Kidney (tissue), 14 donors: ENCODE data around the gene BABAM1. TPM values are rescaled to one million over a fixed set of nuclear protein-coding genes. Genes with fewer than 3 reads are reported as not detected.

ENCODE experiments used
- DNase-seq, 5 donors: peaks; one replicate each; pipeline ENCODE4 v3.0.0-alpha.2; 2013 to 2020
- FAIRE-seq: peaks from 2 replicates; lab custom pipeline; 2012; peaks lifted over from hg19 to GRCh38; lab: Jason Lieb, UNC
- H3K27ac ChIP-seq, 2 donors: one replicate each; pipeline ENCODE4 v1.7.0; 2013; ENCODE audit warnings: low read depth in 2 of 2, low read length in 2 of 2, inconsistent platforms in 1 of 2
- H3K27me3 ChIP-seq: one replicate; pipeline ENCODE4 v1.7.1; 2013; ENCODE audit warnings: low read length, inconsistent platforms; ENCODE audit not compliant: control insufficient read depth, insufficient read depth
- H3K36me3 ChIP-seq, 3 donors: one replicate each; pipeline versions ENCODE4 v1.7.0 to v1.7.1; 2013; ENCODE audit warnings: low read length in 3 of 3, control low read depth in 1 of 3, inconsistent platforms in 1 of 3; ENCODE audit not compliant: insufficient read depth in 3 of 3, control insufficient read depth in 2 of 3
- H3K4me1 ChIP-seq, 3 donors: one replicate each; pipeline versions ENCODE4 v1.7.0 to v1.7.1; 2013; ENCODE audit warnings: low read length in 3 of 3, inconsistent platforms in 1 of 3, low read depth in 1 of 3; ENCODE audit not compliant: control insufficient read depth in 2 of 3, insufficient read depth in 2 of 3
- H3K4me3 ChIP-seq, 3 donors: one replicate each; pipeline versions ENCODE4 v1.7.0 to v1.8.1; 2013; ENCODE audit warnings: low read length in 3 of 3, control low read depth in 1 of 3, inconsistent platforms in 1 of 3
- H3K9ac ChIP-seq, 3 donors: one replicate each; pipeline versions ENCODE4 v1.7.0 to v1.7.1; 2013; ENCODE audit warnings: low read length in 3 of 3, control low read depth in 1 of 3, inconsistent platforms in 1 of 3
- H3K9me3 ChIP-seq, 3 donors: one replicate each; pipeline versions ENCODE4 v1.7.0 to v1.7.1; 2013; ENCODE audit warnings: low read length in 3 of 3, control low read depth in 1 of 3, inconsistent platforms in 1 of 3; ENCODE audit not compliant: control insufficient read depth in 2 of 3, insufficient read depth in 1 of 3
- CTCF ChIP-seq: IDR thresholded peaks from 3 replicates; pipeline ENCODE4 v1.5.1; 2012; ENCODE audit warnings: mild to moderate bottlenecking, moderate library complexity, borderline replicate concordance; ENCODE audit not compliant: insufficient read depth; ENCODE audit errors: extremely low read depth
- intact Hi-C: fragments of 100-400 bp; cut with DNase I; formaldehyde crosslinking; loops from one replicate; pipeline ENCODE4 v1.11.1; 2022
- polyA plus RNA-seq: library from polyadenylated mRNA; stranded (reverse); fragments of 350-450 nt; fragmentation: Illumina TruSeq; extraction: RNeasy Lipid Tissue Mini Kit (QIAGEN cat#74804); gene quantifications from one replicate; pipeline ENCODE4 v1.2.3, GENCODE V29; 2014; ENCODE audit warnings: low read depth, low replicate concordance; ENCODE audit not compliant: insufficient read depth
- total RNA-seq: library from RNA; stranded (reverse); fragmentation: NEBNext Ultra II Directional; extraction: Animal tissue kit (Norgen Biotek cat#: 25700); gene quantifications from one replicate; pipeline ENCODE4 v1.2.1, GENCODE V29; 2021
- donor health status: control.
- donor health status: control.
- donor health status: control.
- donor health status: control.
- donor health status: control.
- donor health status: DM: yes; HTN: yes; CAD: no.
- donor health status: Normal renal cell carcinoma (clear cell type).

BABAM1 gene
- total and polyA plus RNA-seq, 2 donors from 2014 or later, result 69.4 to 105 TPM

GRCh38 chr19:17236811-17237543, 30.3 kb upstream of the BABAM1 start:
- intact Hi-C loops, result no loop called here
- DNase-seq (peak in 1 of 5 donors; percentile 63), FAIRE-seq (no peak)
- no peaks in the 10 kb centered on the region for H3K9me3 ChIP-seq
- H3K27ac ChIP-seq, result no peak overlapping the region
- H3K36me3 ChIP-seq, result peaks cover 0 to 16% (median 3%) of the 10 kb centered on the region in 3 donors
- H3K4me1 ChIP-seq, result peaks cover 0 to 18% (median 9%) of the 10 kb centered on the region in 3 donors
- H3K9ac ChIP-seq, result no peak overlapping the region
- no peak for TF ChIP-seq CTCF
- no peak overlapping the region for H3K4me3 ChIP-seq
- H3K27me3 ChIP-seq, result no peaks in the 10 kb centered on the region

- Histone ChIP-seq H3K4me1 (peaks cover 0 to 26% (median 18%) of the 10 kb centered on the region in 3 donors), H3K27ac (no peak overlapping the region)
Observed at GRCh38 chr19:17237747-17238706, 29.2 kb upstream of the BABAM1 start.

GRCh38 chr19:17240062-17240752, 27.0 kb upstream of the BABAM1 start:
- Histone ChIP-seq H3K36me3 (peaks cover 0 to 16% (median 3%) of the 10 kb centered on the region in 3 donors), H3K27ac (no peak overlapping the region), H3K9ac (no peak overlapping the region), H3K27me3 (no peaks in the 10 kb centered on the region), H3K4me1 (peaks cover 0 to 23% (median 22%) of the 10 kb centered on the region in 3 donors), H3K4me3 (no peak overlapping the region), H3K9me3 (no peaks in the 10 kb centered on the region)
- intact Hi-C loops, result no loop called here
- DNase-seq (no peak), FAIRE-seq (no peak)
- no peak for TF ChIP-seq CTCF

More at GRCh38 chr19:17237747-17238706, 29.2 kb upstream of the BABAM1 start:
- Histone ChIP-seq H3K9ac (no peak overlapping the region), H3K4me3 (no peak overlapping the region), H3K9me3 (no peaks in the 10 kb centered on the region), H3K36me3 (peaks cover 0 to 16% (median 3%) of the 10 kb centered on the region in 3 donors), H3K27me3 (no peaks in the 10 kb centered on the region)
- DNase-seq (no peak), FAIRE-seq (no peak)
- intact Hi-C loops, result no loop called here
- TF ChIP-seq CTCF, result no peak
